ENCODE results near the gene LAMB4. TPM values are rescaled to one million over a fixed set of nuclear protein-coding genes. Genes with fewer than 3 reads are reported as not detected.

LAMB4 gene
- total and polyA plus RNA-seq, 7 experiments from 2014 or later = 0.17 TPM; not detected in 6

GRCh38 chr7:108142675-108143259, 12.6 kb upstream of the LAMB4 start:
- ChIA-PET CTCF (no interaction called here), POLR2A (no interaction called here)
- intact Hi-C loops (cut with micrococcal nuclease) = loop anchor here (10.0 kb wide), 4 partner anchors 128 to 998 kb away; no protein-coding TSS in a partner anchor
- Mint-ChIP-seq H3K4me1 (peaks cover 0 to 4% (median 0%) of the 10 kb centered on the region in 7 donors), H3K27ac (no peak overlapping the region), H3K9me3 (peaks cover 0 to 1% (median 0%) of the 10 kb centered on the region in 11 donors), H3K4me3 (no peak overlapping the region), H3K36me3 (peaks cover 0 to 2% (median 0%) of the 10 kb centered on the region in 5 donors), H3K27me3 (peaks cover 0 to 20% (median 9%) of the 10 kb centered on the region in 5 donors)
- Histone ChIP-seq H3K36me3 (ENCODE audit: control insufficient read depth in 2 of 3, insufficient read depth in 3 of 3, low read length in 3 of 3) (no peaks in the 10 kb centered on the region), H3K27ac (ENCODE audit: low read depth, low read length) (no peak overlapping the region), H3K9me3 (ENCODE audit: control insufficient read depth in 2 of 3, low read length in 3 of 3) (no peaks in the 10 kb centered on the region), H3K4me1 (ENCODE audit: control insufficient read depth in 2 of 2, insufficient read depth in 2 of 2, low read length in 2 of 2) (no peaks in the 10 kb centered on the region), H3K27me3 (ENCODE audit: control insufficient read depth in 2 of 2, insufficient read depth in 2 of 2, low read length in 2 of 2) (no peaks in the 10 kb centered on the region), H3K4me3 (ENCODE audit: low read length) (no peak overlapping the region)
- DNase-seq (no peak), ATAC-seq (no peak)

DNA sequence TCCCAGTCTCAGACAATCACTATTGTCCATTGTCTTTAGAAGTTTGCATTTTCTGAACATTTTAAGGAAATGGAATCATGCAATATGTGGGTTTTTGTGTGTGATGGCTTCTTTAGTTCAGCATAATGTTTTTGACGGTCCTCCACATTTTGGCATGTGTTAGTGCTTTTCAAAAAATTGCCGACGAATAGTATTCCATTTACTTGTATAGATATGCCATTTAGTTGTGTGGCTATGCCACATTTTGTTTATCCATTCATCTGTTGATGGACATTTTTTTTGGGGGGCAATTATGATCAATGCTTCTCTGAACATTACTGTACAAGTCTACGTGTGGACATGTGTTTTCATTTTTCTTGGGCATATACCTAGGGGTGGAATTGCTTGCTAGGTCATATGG, 12.0 kb upstream of the LAMB4 start:
- POLR2A ChIA-PET = no interaction called here
- CTCF ChIA-PET = no interaction called here
- Mint-ChIP-seq H3K36me3 (peaks cover 0 to 5% (median 0%) of the 10 kb centered on the region in 5 donors), H3K9me3 (peaks cover 0 to 5% (median 0%) of the 10 kb centered on the region in 11 donors), H3K27ac (no peak overlapping the region), H3K27me3 (peaks cover 0 to 23% (median 9%) of the 10 kb centered on the region in 5 donors), H3K4me1 (peaks cover 0 to 4% (median 0%) of the 10 kb centered on the region in 7 donors), H3K4me3 (no peak overlapping the region)
- Histone ChIP-seq H3K4me1 (ENCODE audit: control insufficient read depth in 2 of 2, insufficient read depth in 2 of 2, low read length in 2 of 2) (no peaks in the 10 kb centered on the region), H3K4me3 (ENCODE audit: low read length) (no peak overlapping the region), H3K9me3 (ENCODE audit: control insufficient read depth in 2 of 3, low read length in 3 of 3) (no peaks in the 10 kb centered on the region), H3K27me3 (ENCODE audit: control insufficient read depth in 2 of 2, insufficient read depth in 2 of 2, low read length in 2 of 2) (no peaks in the 10 kb centered on the region), H3K36me3 (ENCODE audit: control insufficient read depth in 2 of 3, insufficient read depth in 3 of 3, low read length in 3 of 3) (no peaks in the 10 kb centered on the region), H3K27ac (ENCODE audit: low read depth, low read length) (no peak overlapping the region)
- DNase-seq (no peak), ATAC-seq (no peak)
- intact Hi-C loops (cut with micrococcal nuclease) = loop anchor here (10.0 kb wide), 4 partner anchors 127 to 997 kb away; no protein-coding TSS in a partner anchor

- ATAC-seq (no peak), DNase-seq (no peak)
- no peak overlapping the region for H3K4me3 Mint-ChIP-seq
- Histone ChIP-seq H3K27ac (ENCODE audit: low read depth, low read length) (no peak overlapping the region), H3K4me1 (ENCODE audit: control insufficient read depth in 2 of 2, insufficient read depth in 2 of 2, low read length in 2 of 2) (no peaks in the 10 kb centered on the region), H3K27me3 (ENCODE audit: control insufficient read depth in 2 of 2, insufficient read depth in 2 of 2, low read length in 2 of 2) (no peaks in the 10 kb centered on the region), H3K4me3 (ENCODE audit: low read length) (no peak overlapping the region), H3K36me3 (ENCODE audit: control insufficient read depth in 2 of 3, insufficient read depth in 3 of 3, low read length in 3 of 3) (no peaks in the 10 kb centered on the region), H3K9me3 (ENCODE audit: control insufficient read depth in 2 of 3, low read length in 3 of 3) (no peaks in the 10 kb centered on the region)
- peaks cover 0 to 11% (median 0%) of the 10 kb centered on the region in 5 donors for H3K36me3 Mint-ChIP-seq
- ChIA-PET CTCF (no interaction called here), POLR2A (no interaction called here)
- H3K27me3 Mint-ChIP-seq = peaks cover 0 to 19% (median 9%) of the 10 kb centered on the region in 5 donors
- intact Hi-C loops (cut with micrococcal nuclease) = loop anchor here (10.0 kb wide), 4 partner anchors 126 to 996 kb away; no protein-coding TSS in a partner anchor
- no peak overlapping the region for H3K27ac Mint-ChIP-seq
- peaks cover 0 to 5% (median 0%) of the 10 kb centered on the region in 11 donors for H3K9me3 Mint-ChIP-seq
- peaks cover 3 to 12% (median 8%) of the 10 kb centered on the region in 7 donors for H3K4me1 Mint-ChIP-seq
Measured at GRCh38 chr7:108140671-108141070, 10.5 kb upstream of the LAMB4 start.

GRCh38 chr7:108138911-108139310, 8.8 kb upstream of the LAMB4 start:
- Mint-ChIP-seq H3K27me3 (peaks cover 0 to 23% (median 9%) of the 10 kb centered on the region in 5 donors), H3K4me1 (peaks cover 9 to 24% (median 17%) of the 10 kb centered on the region in 7 donors), H3K9me3 (peaks cover 0 to 5% (median 0%) of the 10 kb centered on the region in 11 donors), H3K4me3 (no peak overlapping the region), H3K27ac (no peak overlapping the region), H3K36me3 (peaks cover 0 to 13% (median 0%) of the 10 kb centered on the region in 5 donors)
- POLR2A ChIA-PET = no interaction called here
- H3K27ac ChIP-seq (ENCODE audit: low read depth, low read length) = no peak overlapping the region
- H3K9me3 ChIP-seq (ENCODE audit: control insufficient read depth in 2 of 3, low read length in 3 of 3) = no peaks in the 10 kb centered on the region
- H3K4me3 ChIP-seq (ENCODE audit: low read length) = no peak overlapping the region
- H3K27me3 ChIP-seq (ENCODE audit: control insufficient read depth in 2 of 2, insufficient read depth in 2 of 2, low read length in 2 of 2) = no peaks in the 10 kb centered on the region
- H3K36me3 ChIP-seq (ENCODE audit: control insufficient read depth in 2 of 3, insufficient read depth in 3 of 3, low read length in 3 of 3) = no peaks in the 10 kb centered on the region
- DNase-seq (no peak), ATAC-seq (no peak)
- H3K4me1 ChIP-seq (ENCODE audit: control insufficient read depth in 2 of 2, insufficient read depth in 2 of 2, low read length in 2 of 2) = peaks cover 0 to 9% of the 10 kb centered on the region in 2 donors
- intact Hi-C loops (cut with micrococcal nuclease) = no loop called here
- CTCF ChIA-PET = no interaction called here

DNA sequence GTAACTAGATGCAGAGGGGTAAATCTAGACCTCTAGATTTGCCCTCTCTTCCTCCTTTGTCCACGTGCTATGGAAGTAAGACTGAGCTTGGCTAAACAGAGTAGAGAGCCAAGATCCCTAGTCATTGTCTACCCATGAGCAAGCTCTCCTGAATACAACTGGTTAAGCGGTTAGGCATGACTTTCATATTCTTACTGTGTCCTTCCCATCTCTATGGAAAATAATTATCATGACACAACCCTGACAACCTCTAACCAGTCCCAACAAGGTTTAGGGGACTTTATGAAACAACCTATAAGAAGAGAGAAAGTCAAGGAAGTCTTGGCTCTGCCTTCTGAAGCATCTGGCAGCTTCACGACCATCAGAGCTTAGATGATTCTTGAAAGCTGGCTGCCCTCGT, 7.8 kb upstream of the LAMB4 start:
- intact Hi-C loops (cut with micrococcal nuclease) = no loop called here
- Mint-ChIP-seq H3K4me1 (peaks cover 9 to 24% (median 17%) of the 10 kb centered on the region in 7 donors), H3K9me3 (peaks cover 0 to 5% (median 0%) of the 10 kb centered on the region in 11 donors), H3K4me3 (no peak overlapping the region), H3K27ac (no peak overlapping the region), H3K27me3 (peaks cover 0 to 24% (median 6%) of the 10 kb centered on the region in 5 donors), H3K36me3 (peaks cover 0 to 13% (median 0%) of the 10 kb centered on the region in 5 donors)
- ChIA-PET CTCF (no interaction called here), POLR2A (no interaction called here)
- Histone ChIP-seq H3K4me3 (ENCODE audit: low read length) (no peak overlapping the region), H3K4me1 (ENCODE audit: control insufficient read depth in 2 of 2, insufficient read depth in 2 of 2, low read length in 2 of 2) (peaks cover 0 to 9% of the 10 kb centered on the region in 2 donors), H3K9me3 (ENCODE audit: control insufficient read depth in 2 of 3, low read length in 3 of 3) (no peaks in the 10 kb centered on the region), H3K27me3 (ENCODE audit: control insufficient read depth in 2 of 2, insufficient read depth in 2 of 2, low read length in 2 of 2) (no peaks in the 10 kb centered on the region), H3K27ac (ENCODE audit: low read depth, low read length) (no peak overlapping the region), H3K36me3 (ENCODE audit: control insufficient read depth in 2 of 3, insufficient read depth in 3 of 3, low read length in 3 of 3) (no peaks in the 10 kb centered on the region)
- DNase-seq (no peak), ATAC-seq (no peak)

DNA sequence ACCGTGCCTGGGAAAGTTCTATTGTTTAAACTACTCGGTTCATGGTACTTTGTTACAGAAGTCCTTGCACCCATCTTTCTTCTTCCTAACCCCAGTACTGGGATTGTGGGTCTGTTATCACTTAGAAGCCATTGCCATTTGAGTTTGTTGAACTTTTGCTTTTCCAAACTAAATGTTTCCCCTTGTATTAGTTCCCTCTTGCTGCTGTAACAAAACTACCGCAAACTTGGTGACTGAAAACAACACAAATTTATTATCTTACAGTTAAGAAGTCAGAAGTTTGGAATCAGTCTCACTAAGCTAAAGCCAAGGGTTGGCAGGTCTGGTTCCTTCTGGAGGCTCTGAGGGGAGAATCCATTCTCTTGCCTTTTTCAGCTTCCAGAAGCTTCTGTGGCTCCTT, 6.9 kb upstream of the LAMB4 start:
- Histone ChIP-seq H3K27me3 (ENCODE audit: control insufficient read depth in 2 of 2, insufficient read depth in 2 of 2, low read length in 2 of 2) (no peaks in the 10 kb centered on the region), H3K27ac (ENCODE audit: low read depth, low read length) (no peak overlapping the region), H3K4me1 (ENCODE audit: control insufficient read depth in 2 of 2, insufficient read depth in 2 of 2, low read length in 2 of 2) (peaks cover 0 to 9% of the 10 kb centered on the region in 2 donors), H3K9me3 (ENCODE audit: control insufficient read depth in 2 of 3, low read length in 3 of 3) (no peaks in the 10 kb centered on the region), H3K36me3 (ENCODE audit: control insufficient read depth in 2 of 3, insufficient read depth in 3 of 3, low read length in 3 of 3) (no peaks in the 10 kb centered on the region), H3K4me3 (ENCODE audit: low read length) (no peak overlapping the region)
- Mint-ChIP-seq H3K9me3 (peaks cover 0 to 5% (median 0%) of the 10 kb centered on the region in 11 donors), H3K27ac (no peak overlapping the region), H3K4me3 (no peak overlapping the region), H3K27me3 (peaks cover 0 to 22% (median 5%) of the 10 kb centered on the region in 5 donors), H3K4me1 (peaks cover 9 to 24% (median 17%) of the 10 kb centered on the region in 7 donors), H3K36me3 (peaks cover 0 to 13% (median 0%) of the 10 kb centered on the region in 5 donors)
- CTCF ChIA-PET = interaction anchor here (1.1 kb wide), 1 partner anchor 9 kb away, joined by 3 read pairs; no protein-coding TSS in a partner anchor
- intact Hi-C loops (cut with micrococcal nuclease) = no loop called here
- POLR2A ChIA-PET = no interaction called here
- DNase-seq (no peak), ATAC-seq (no peak)
